CD14-positive monocyte (primary cell): ENCODE data around the gene EPGN. TPM values are rescaled to one million over a fixed set of nuclear protein-coding genes. Genes with fewer than 3 reads are reported as not detected.
A peak's percentile ranks its signal among the peaks of the same experiment; 100 is the strongest.
"Not testable (repeated sequence)": the region's sequence is repeated elsewhere in the genome, so short reads cannot be mapped to it uniquely, and the experiment has no call there.

Source experiments
- DNase-seq, 3 donors: peaks; one replicate each; pipeline ENCODE4 v3.0.0-alpha.2; 2011 to 2022
- H2AFZ ChIP-seq: 2 replicates; pipeline ENCODE4 v1.6.0; 2012; ENCODE audit warnings: mild to moderate bottlenecking, low read depth, low read length, inconsistent platforms; ENCODE audit not compliant: insufficient read depth, poor library complexity, severe bottlenecking
- H3K27ac ChIP-seq, 2 donors: 1 replicate in 1 of 2; 2 replicates in 1 of 2; pipeline ENCODE4 v1.5.1; 2012 to 2013; ENCODE audit warnings: low read length in 2 of 2, control low read depth in 1 of 2, inconsistent platforms in 1 of 2, low read depth in 1 of 2, mild to moderate bottlenecking in 1 of 2
- H3K27me3 ChIP-seq, 2 donors: one replicate each; pipeline versions ENCODE4 v1.6.0 to v1.6.1; 2011 to 2013; ENCODE audit warnings: low read length in 2 of 2; ENCODE audit not compliant: control insufficient read depth in 2 of 2, insufficient read depth in 2 of 2
- H3K36me3 ChIP-seq, 2 donors: replicated peaks in 1 of 2; 1 replicate in 1 of 2; 2 replicates in 1 of 2; pipeline versions ENCODE4 v1.5.1 to v1.6.1; 2012 to 2013; ENCODE audit warnings: low read length in 2 of 2, control low read depth in 1 of 2, inconsistent platforms in 1 of 2, mild to moderate bottlenecking in 1 of 2; ENCODE audit not compliant: insufficient read depth in 2 of 2, control insufficient read depth in 1 of 2
- H3K4me1 ChIP-seq, 2 donors: 1 replicate in 1 of 2; 2 replicates in 1 of 2; pipeline versions ENCODE4 v1.5.1 to v1.6.1; 2012 to 2013; ENCODE audit warnings: low read length in 2 of 2, control low read depth in 1 of 2, inconsistent platforms in 1 of 2, mild to moderate bottlenecking in 1 of 2, moderate library complexity in 1 of 2; ENCODE audit not compliant: insufficient read depth in 2 of 2, control insufficient read depth in 1 of 2
- H3K4me2 ChIP-seq: replicated peaks from 2 replicates; pipeline ENCODE3; 2012; ENCODE audit warnings: low read length, moderate library complexity, mild to moderate bottlenecking; ENCODE audit not compliant: poor library complexity, severe bottlenecking; ENCODE audit errors: extremely low read depth
- H3K4me3 ChIP-seq, 3 experiments: fragments of 200-600 bp in 1 of 3; sonication (generic) in 1 of 3; replicated peaks in 1 of 3; 1 replicate in 2 of 3; 2 replicates in 1 of 3; pipeline ENCODE4 v1.5.1; 2011 to 2013; ENCODE audit warnings: low read length in 3 of 3, mild to moderate bottlenecking in 3 of 3, control low read depth in 2 of 3, low read depth in 2 of 3, inconsistent platforms in 1 of 3, moderate library complexity in 1 of 3
- H3K79me2 ChIP-seq: 2 replicates; pipeline ENCODE4 v1.6.0; 2012; ENCODE audit warnings: mild to moderate bottlenecking, control low read depth, inconsistent platforms, low read length, moderate library complexity; ENCODE audit not compliant: insufficient read depth
- H3K9ac ChIP-seq: 2 replicates; pipeline ENCODE4 v1.6.0; 2017; ENCODE audit warnings: low read length, mild to moderate bottlenecking; ENCODE audit not compliant: insufficient read depth, poor library complexity, severe bottlenecking
- H3K9me3 ChIP-seq, 2 donors: replicated peaks in 1 of 2; 1 replicate in 1 of 2; 2 replicates in 1 of 2; pipeline versions ENCODE4 v1.5.1 to v1.6.1; 2012 to 2013; ENCODE audit warnings: low read length in 2 of 2, control low read depth in 1 of 2; ENCODE audit not compliant: control insufficient read depth in 1 of 2, insufficient read depth in 1 of 2
- H4K20me1 ChIP-seq: 2 replicates; pipeline ENCODE4 v1.6.0; 2012; ENCODE audit warnings: mild to moderate bottlenecking, low read length, control low read depth, moderate library complexity; ENCODE audit not compliant: insufficient read depth
- H3K27ac Mint-ChIP-seq, 7 donors: one replicate each; pipeline ENCODE4 v1.8.0; 2020; ENCODE audit warnings: mild to moderate bottlenecking in 7 of 7, mixed read lengths in 7 of 7, moderate library complexity in 6 of 7, inconsistent platforms in 2 of 7
- H3K27me3 Mint-ChIP-seq, 3 donors: one replicate each; pipeline ENCODE4 v1.8.0; 2021 to 2022; ENCODE audit warnings: low read depth in 3 of 3, mild to moderate bottlenecking in 3 of 3, mixed read lengths in 3 of 3, moderate library complexity in 3 of 3, inconsistent platforms in 1 of 3
- H3K36me3 Mint-ChIP-seq, 2 donors: one replicate each; pipeline ENCODE4 v1.8.0; 2020; ENCODE audit warnings: mixed read lengths in 2 of 2, inconsistent platforms in 1 of 2, mild to moderate bottlenecking in 1 of 2
- H3K4me1 Mint-ChIP-seq: one replicate; pipeline ENCODE4 v1.8.0; 2020; ENCODE audit warnings: mild to moderate bottlenecking, mixed read lengths
- H3K4me3 Mint-ChIP-seq, 2 donors: one replicate each; pipeline ENCODE4 v1.8.0; 2020; ENCODE audit warnings: mild to moderate bottlenecking in 2 of 2, mixed read lengths in 2 of 2, moderate library complexity in 1 of 2
- H3K9me3 Mint-ChIP-seq, 7 donors: one replicate each; pipeline ENCODE4 v1.8.0; 2020 to 2022; ENCODE audit warnings: mixed read lengths in 7 of 7, mild to moderate bottlenecking in 6 of 7, moderate library complexity in 6 of 7, inconsistent platforms in 2 of 7
- CTCF ChIP-seq: fragments of 200-600 bp; IDR thresholded peaks from one replicate; pipeline ENCODE4 v1.8.0; 2022; ENCODE audit warnings: antibody characterized with exemption, mild to moderate bottlenecking
- intact Hi-C, 2 donors: fragments of 100-400 bp; cut with micrococcal nuclease; formaldehyde crosslinking; loops; one replicate each; pipeline versions ENCODE4 v1.15.0 to v1.15.1; 2023
- polyA plus RNA-seq, 3 donors: library from polyadenylated mRNA; depleted of rRNA in 1 of 3; unstranded in 2 of 3; stranded (reverse) in 1 of 3; fragments of 300-500 nt in 2 of 3; fragments of >200 nt in 1 of 3; fragmentation: Illumina TruSeq in 2 of 3; gene quantifications; 1 replicate in 2 of 3; 2 replicates in 1 of 3; pipeline ENCODE4 v1.2.3, GENCODE V29; 2012 to 2021

Gene EPGN
- polyA plus RNA-seq, 3 donors: not detected

DNA sequence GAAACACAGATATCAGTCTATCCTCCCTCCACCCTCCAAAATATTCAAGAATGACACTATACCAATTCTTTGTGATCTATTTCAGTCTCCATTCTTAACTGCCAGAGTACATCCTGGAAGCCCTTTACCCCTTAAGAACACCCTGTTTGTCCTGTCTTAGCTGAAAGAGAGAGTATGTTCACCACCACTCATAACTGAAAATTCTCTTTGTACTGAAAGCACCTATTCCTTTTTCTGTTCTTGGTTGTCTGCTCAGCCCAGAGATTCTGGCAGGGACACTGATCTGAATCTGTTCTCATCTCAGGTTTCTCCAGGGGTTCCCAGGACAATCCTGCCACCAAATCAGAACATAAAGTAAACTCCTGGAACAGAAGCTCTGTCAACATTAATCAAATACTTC lies 31.2 kb downstream of the EPGN start:
- intact Hi-C loops: no loop called here
- Mint-ChIP-seq H3K36me3 (peaks cover 8 to 9% of the 10 kb centered on the region in 2 donors), H3K27ac (peak overlapping the region; percentile 91 to 98 (median 94)), H3K4me1 (peaks cover 38% of the 10 kb centered on the region), H3K9me3 (peaks cover 14 to 34% (median 24%) of the 10 kb centered on the region in 7 donors), H3K27me3 (peaks cover 0 to 1% (median 0%) of the 10 kb centered on the region in 3 donors), H3K4me3 (no peak overlapping the region)
- peaks cover 20 to 43% of the 10 kb centered on the region in 2 donors for H3K4me1 ChIP-seq
- peaks cover 0 to 4% of the 10 kb centered on the region in 2 donors for H3K36me3 ChIP-seq
- H2AFZ ChIP-seq: peak overlapping the region; percentile 52
- H3K79me2 ChIP-seq: no peaks in the 10 kb centered on the region
- peaks cover 11 to 12% of the 10 kb centered on the region in 2 donors for H3K9me3 ChIP-seq
- H3K4me3 ChIP-seq: peak overlapping the region in 1 of 3 experiments; percentile 27
- DNase-seq: no peak
- no peak overlapping the region for H3K9ac ChIP-seq
- H3K27ac ChIP-seq: peak overlapping the region in 1 of 2 donors; percentile 92
- H3K4me2 ChIP-seq: peak overlapping the region; percentile 43
- H4K20me1 ChIP-seq: no peaks in the 10 kb centered on the region
- no peaks in the 10 kb centered on the region for H3K27me3 ChIP-seq
- no peak for TF ChIP-seq CTCF

- H3K4me3 ChIP-seq, H3K27me3 ChIP-seq, H3K27ac ChIP-seq, DNase-seq, intact Hi-C loops, H3K27me3 Mint-ChIP-seq, H3K4me2 ChIP-seq, H2AFZ ChIP-seq, H4K20me1 ChIP-seq, H3K79me2 ChIP-seq, H3K36me3 ChIP-seq, H3K9ac ChIP-seq, H3K4me3 Mint-ChIP-seq: not testable (repeated sequence)
- peaks cover 9 to 16% of the 10 kb centered on the region in 2 donors for H3K36me3 Mint-ChIP-seq
- H3K27ac Mint-ChIP-seq: peak overlapping the region in 6 of 7 donors; percentile 14 to 69 (median 42)
- peaks cover 32% of the 10 kb centered on the region for H3K4me1 Mint-ChIP-seq
- Histone ChIP-seq H3K9me3 (peaks cover 13 to 18% of the 10 kb centered on the region in 2 donors), H3K4me1 (peaks cover 17 to 37% of the 10 kb centered on the region in 2 donors)
- H3K9me3 Mint-ChIP-seq: peaks cover 19 to 43% (median 29%) of the 10 kb centered on the region in 7 donors
Observed at GRCh38 chr4:74340421-74340820, 32.2 kb downstream of the EPGN start.
